Urothelium cell line (cell line): ENCODE results near the gene BRSK2.
"Not testable (repeated sequence)": the region's sequence is repeated elsewhere in the genome, so short reads cannot be mapped to it uniquely, and the experiment has no call there.

ENCODE experiments used
- DNase-seq: peaks from one replicate; pipeline ENCODE4 v3.0.0; 2011; ENCODE audit warnings: low spot score, mixed read lengths
- FAIRE-seq: peaks from 2 replicates; lab custom pipeline; 2011; peaks lifted over from hg19 to GRCh38; lab: Jason Lieb, UNC

The BRSK2 gene

DNA sequence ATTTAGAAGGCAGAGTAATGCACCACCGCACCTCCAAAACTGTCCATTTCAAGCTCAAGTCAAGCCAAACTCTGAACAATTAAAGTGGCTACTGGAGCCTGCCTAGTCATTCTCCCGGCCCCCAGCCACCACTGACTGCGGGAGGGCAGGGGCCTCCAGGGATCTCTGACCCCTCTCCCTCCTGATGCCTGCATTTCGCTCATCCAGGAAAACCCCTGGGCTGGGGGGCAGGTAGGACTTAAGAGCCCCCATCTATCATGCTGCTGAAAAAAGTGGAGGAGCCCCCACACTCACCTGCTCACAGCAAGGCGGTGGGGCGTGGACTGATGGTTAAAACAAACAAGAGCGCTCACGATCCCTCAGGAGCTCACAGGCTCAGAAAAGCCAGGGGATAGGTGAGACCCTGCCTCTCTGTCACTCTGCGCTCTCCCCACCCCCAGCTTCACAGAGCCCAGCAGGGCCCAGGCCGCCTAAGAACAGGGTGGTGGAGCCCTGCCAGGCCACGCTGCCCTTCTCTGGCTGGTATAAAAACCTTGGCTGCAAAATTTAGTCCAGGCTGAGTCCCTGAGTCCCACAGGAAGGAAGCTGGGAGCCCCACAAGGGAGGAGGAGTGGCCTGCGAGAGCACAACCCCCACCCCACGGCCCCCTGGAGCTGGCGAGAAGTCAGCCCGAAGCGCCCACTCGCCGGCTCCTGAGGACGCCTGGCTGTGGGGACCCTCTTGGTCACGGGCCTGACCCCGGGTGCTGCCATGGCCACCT is 117.8 kb downstream of the BRSK2 start:
- DNase-seq, result no peak
- FAIRE-seq, result no peak

DNA sequence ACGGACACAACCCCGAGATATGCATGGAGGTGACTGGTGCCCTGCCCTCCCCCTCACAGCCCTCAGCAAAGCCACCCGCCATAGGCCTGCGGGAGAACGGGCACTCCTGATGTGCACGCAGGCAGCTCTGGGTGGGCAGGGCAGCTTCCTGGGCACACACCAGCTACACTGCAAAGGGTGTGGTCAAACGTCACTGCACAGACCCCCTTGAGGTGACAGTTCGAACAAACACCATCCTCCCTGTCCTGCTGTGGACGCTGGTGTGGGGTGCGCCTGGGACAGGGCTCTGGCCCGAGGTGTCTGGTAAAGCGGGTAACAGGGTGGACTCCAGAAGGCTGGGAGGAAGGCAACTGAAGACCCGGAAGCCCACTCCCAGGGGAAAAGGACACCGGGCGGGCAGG is 118.8 kb downstream of the BRSK2 start:
- DNase-seq (no peak), FAIRE-seq (no peak)

DNA sequence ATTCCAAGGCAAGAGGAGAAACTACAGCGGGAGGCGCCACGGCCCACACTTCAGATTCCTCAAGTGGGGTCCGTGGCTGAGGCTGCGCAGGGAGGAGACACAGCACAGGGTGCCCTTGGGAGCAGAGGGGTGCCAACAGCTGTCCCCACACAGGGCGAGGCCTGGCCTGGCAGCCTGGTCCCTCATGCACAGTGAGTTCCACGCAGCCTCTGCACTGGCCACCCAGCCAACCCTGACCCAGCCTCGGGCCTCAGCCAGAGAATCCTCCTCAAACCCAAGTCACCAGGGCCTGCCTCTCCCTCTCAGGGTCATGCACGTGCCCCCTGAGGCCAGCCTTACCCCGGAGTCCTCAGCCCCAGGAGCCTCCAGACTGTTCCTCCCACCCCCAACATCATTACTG is 119.3 kb downstream of the BRSK2 start:
- FAIRE-seq (no peak), DNase-seq (no peak)

DNA sequence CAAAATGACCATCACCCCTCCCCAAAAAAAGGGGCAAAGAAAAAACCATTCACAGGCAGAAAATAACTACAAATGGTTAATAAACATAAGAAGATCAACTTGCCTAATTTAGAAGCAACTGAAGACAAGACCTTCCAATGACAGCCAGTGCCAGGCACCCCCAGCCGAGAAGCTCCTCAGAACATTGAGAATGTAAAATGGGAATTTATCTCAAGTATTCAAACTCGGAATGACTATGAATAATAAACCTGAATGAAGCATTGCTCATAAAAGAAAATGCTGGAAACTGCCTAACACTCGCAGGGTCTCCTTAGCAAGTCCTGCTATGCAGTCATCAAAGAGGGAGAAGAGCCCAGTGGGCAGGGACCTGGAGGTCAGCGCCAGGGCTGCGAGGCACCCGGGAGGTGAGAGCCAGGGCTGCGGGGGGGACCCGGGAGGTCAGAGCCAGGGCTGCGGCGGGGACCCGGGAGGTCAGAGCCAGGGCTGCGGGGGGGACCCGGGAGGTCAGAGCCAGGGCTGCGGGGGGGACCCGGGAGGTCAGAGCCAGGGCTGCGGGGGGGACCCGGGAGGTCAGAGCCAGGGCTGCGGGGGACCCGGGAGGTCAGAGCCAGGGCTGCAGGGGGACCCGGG is 120.0 kb downstream of the BRSK2 start:
- no peak for FAIRE-seq
- no peak for DNase-seq

DNA sequence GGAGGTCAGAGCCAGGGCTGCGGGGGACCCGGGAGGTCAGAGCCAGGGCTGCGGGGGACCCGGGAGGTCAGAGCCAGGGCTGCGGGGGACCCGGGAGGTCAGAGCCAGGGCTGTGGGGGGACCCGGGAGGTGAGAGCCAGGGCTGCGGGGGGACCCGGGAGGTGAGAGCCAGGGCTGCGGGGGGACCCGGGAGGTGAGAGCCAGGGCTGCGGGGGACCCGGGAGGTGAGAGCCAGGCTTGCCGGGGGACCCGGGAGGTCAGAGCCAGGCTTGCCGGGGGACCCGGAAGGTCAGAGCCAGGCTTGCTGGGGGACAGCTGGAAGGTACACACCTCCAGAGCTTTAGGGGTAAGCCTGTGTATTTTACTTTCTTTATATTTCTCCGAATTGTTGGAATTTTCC is 120.6 kb downstream of the BRSK2 start:
- DNase-seq, FAIRE-seq: not testable (repeated sequence)

DNA sequence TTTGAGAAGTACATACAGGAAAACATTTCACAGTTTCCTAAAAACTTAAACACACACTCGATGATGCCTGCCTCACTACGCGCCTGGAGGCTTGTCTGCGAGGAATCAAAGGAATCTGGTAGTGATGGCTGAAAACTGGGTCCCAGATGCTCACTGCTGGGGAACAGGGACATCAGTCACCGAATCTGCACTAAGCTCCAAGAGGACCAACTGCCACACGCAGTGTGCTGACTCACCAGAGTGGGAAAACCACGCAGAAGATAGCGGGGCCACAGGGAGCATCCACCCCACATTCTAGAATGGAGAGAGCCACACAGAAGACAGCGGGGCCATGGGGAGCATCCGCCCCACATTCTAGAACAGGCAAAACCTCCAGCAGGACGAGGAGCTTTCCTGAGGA is 121.2 kb downstream of the BRSK2 start:
- FAIRE-seq, result no peak
- DNase-seq, result no peak

DNA sequence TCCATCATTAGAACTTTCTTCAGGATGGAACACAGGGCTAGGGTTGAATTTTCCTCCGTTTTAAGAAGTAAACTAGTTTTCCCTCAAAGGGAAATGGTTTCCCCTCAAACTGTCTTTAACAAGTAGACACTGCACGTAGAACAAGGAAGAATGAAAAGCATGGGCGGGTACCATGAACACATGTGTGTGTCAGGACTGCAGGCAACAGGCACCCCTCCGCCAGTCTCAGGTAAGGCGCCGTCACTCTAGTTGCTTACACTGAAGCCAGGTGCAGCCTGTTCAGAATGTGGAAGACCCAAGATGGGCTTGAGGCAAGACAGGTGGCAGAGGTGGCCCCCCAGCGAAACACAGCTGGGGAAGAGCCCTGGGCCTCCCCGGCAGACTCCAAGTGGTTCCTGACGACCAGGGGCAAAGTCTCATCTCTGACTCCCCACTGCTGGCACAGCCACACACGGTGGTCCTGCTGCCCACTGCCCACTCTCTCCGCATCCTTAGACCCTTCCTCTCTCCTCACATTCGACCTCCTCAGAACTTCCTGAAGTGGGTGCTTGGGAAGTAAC is 122.3 kb downstream of the BRSK2 start:
- DNase-seq, result no peak
- FAIRE-seq, result no peak
